ENCODE data around the gene ARAF. TPM values are rescaled to one million over a fixed set of nuclear protein-coding genes. Genes with fewer than 3 reads are reported as not detected.

ARAF gene
- total RNA-seq, 1 donor from 2014 or later = 87.4 TPM

DNA sequence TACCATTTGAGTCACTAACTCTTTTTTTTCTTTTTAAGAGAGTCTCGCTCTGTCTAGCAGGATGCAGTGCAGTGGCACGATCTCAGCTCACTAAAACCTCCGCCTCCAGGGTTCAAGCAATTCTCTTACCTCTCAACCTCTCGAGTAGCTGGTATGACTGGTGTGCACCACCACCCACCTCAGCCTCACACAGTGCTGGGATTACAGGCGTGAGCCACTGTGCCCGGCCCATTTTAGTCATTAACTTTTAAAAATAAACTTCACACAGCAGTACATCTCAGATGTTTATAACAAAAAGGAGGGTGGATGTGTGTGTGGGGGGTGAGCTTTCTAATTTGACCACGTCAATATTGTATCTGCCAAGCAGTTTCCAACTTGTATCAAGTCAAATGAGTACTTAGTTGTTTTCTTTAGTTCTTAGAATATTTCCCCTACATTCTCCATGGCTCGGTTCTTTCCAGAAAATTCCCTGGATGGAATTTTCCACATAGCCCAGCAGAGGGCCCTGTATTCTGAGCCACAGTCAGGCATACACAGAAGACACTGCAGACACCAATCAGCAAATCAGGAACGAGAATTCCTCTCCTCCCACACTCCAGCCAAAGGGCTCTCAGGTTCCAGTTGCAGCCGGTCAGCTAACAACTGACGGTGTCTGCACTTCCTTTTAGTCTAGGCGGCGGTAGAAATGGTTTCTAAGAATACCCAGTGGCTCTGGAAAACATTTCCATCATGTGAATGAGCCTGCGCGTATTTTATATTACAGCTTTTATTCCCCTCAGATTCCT is 20.1 kb upstream of the ARAF start:
- peak; percentile 77 for DNase-seq
- TF ChIP-seq, protein P1, sequence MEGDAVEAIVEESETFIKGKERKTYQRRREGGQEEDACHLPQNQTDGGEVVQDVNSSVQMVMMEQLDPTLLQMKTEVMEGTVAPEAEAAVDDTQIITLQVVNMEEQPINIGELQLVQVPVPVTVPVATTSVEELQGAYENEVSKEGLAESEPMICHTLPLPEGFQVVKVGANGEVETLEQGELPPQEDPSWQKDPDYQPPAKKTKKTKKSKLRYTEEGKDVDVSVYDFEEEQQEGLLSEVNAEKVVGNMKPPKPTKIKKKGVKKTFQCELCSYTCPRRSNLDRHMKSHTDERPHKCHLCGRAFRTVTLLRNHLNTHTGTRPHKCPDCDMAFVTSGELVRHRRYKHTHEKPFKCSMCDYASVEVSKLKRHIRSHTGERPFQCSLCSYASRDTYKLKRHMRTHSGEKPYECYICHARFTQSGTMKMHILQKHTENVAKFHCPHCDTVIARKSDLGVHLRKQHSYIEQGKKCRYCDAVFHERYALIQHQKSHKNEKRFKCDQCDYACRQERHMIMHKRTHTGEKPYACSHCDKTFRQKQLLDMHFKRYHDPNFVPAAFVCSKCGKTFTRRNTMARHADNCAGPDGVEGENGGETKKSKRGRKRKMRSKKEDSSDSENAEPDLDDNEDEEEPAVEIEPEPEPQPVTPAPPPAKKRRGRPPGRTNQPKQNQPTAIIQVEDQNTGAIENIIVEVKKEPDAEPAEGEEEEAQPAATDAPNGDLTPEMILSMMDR (IDR thresholded peaks at IDR 0.05) = peak; percentile 55
- intact Hi-C loops (cut with DNase I) = no loop called here
- H3K36me3 ChIP-seq = no peaks in the 10 kb centered on the region
- no peak overlapping the region for H3K4me3 ChIP-seq
- no peaks in the 10 kb centered on the region for H3K9me3 ChIP-seq
- peak; percentile 100 for ATAC-seq
- H3K27ac ChIP-seq = peak overlapping the region; percentile 74
- H3K27me3 ChIP-seq = no peaks in the 10 kb centered on the region
- H3K4me1 ChIP-seq = peaks cover 4% of the 10 kb centered on the region

DNA sequence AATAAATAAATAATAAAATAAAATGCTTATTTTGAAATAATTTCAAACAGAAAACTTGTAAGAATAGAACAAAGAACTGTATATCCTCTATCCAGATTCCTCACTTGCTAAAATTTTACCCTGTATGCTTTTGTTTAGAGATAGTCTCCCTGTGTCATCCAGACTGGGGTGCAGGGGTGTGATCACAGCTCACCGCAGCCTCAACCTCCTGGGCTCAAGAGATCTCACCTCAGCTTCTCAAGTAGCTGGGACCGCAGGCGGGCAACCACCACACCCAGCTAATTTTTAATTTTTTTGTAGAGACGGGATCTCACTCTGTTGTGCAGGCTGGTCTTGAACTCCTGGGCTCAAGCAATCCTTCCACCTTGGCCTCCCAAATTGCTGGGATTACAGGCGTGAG is 17.5 kb upstream of the ARAF start:
- Histone ChIP-seq H3K36me3 (no peaks in the 10 kb centered on the region), H3K9me3 (no peaks in the 10 kb centered on the region), H3K27ac (no peak overlapping the region), H3K27me3 (no peaks in the 10 kb centered on the region), H3K4me1 (peaks cover 4% of the 10 kb centered on the region), H3K4me3 (no peak overlapping the region)
- DNase-seq (no peak), ATAC-seq (no peak)
- TF ChIP-seq, protein P1 (IDR thresholded peaks at IDR 0.05) = no peak
- intact Hi-C loops (cut with DNase I) = no loop called here

DNA sequence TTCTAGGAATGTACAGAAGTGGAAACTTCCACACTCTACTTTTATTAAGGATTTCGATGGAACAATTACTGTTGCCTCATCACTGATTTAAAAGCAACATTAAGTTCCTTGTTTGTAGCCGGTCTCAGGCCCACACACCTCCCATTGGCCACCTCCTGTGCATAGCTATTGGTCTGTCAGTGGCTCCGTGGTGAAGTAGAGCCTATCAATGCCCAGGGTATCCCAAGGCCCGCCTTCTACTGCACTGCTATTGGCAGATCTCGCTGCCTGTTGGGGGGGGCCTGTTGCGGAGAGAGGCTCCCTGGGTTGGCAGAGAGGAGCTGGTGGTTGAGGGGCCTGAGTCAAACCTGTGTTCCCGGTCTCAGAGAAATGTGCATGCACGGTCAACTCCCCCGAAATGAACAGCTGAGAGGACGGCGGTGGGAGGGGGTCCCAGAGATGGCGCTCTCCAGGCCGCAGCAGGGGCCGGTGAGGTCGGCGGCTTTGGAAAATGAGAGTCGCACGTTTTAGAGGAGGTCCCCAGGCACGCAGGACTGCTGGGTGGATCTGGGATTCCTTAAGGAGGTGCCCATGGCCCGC is 4.9 kb upstream of the ARAF start:
- Histone ChIP-seq H3K4me3 (peak overlapping the region; percentile 52), H3K36me3 (no peaks in the 10 kb centered on the region), H3K9me3 (no peaks in the 10 kb centered on the region), H3K4me1 (no peaks in the 10 kb centered on the region), H3K27ac (peak overlapping the region; percentile 87), H3K27me3 (no peaks in the 10 kb centered on the region)
- TF ChIP-seq, protein P1 (IDR thresholded peaks at IDR 0.05) = no peak
- ATAC-seq = peak; percentile 97
- peak; percentile 91 for DNase-seq
- intact Hi-C loops (cut with DNase I) = no loop called here

DNA sequence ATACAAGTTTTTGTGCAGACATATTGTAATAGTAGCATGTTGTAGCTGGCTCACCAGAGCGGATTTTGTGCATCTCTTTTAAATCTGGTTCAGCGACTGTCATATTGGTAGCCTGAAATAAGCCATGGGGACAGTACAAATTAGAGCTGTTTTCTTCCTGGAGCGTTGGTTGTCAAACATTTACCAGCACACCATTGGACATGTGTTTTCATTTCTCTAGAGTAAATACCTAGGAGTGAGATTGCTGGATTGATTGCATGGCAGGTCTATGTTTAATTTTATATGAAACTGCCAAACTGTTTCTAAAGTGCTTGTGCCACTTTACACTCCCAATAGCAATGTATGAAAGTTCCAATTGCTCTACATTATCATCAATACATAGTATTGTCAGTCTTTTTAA is 2.6 kb upstream of the ARAF start:
- Histone ChIP-seq H3K27ac (no peak overlapping the region), H3K27me3 (no peaks in the 10 kb centered on the region), H3K9me3 (no peaks in the 10 kb centered on the region), H3K36me3 (peaks cover 6% of the 10 kb centered on the region), H3K4me1 (peaks cover 9% of the 10 kb centered on the region), H3K4me3 (no peak overlapping the region)
- no peak for DNase-seq
- TF ChIP-seq, protein P1 (IDR thresholded peaks at IDR 0.05) = no peak
- intact Hi-C loops (cut with DNase I) = no loop called here
- no peak for ATAC-seq

DNA sequence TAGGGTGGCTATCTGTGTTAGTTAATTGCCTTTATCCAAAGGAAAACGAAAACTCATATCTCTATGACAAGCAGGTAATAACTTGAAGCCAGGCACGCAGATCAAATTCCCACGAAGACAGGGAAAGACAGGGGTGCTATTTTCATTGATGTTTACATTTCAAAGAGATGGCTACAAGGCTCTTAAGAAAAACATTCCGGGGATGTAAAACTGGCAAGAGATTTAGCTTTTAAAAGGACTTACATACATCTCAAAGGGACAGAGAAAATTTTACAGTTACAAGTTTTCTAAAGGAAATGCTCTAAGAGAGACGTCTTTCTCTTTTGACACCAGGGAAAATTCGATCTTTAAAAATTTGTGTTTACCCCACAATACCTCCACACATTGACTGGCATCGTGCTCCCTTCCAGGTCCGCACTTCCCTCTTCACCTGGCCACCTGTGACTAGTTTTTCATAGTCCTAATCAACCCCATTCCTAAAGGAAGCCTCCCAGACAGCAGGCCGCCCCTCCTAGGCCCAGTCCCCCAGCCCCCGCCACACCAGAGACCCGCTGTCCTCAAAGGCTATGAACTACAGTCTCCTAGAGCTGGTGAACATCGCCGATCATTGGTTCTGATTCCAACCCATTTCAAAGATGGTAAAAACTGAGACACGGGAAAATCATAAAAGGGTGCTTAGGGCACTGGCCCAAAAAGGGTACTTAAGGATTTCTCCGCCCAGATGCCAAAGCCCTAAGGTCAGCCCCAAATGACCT is 649 bp upstream of the ARAF start:
- DNase-seq (no peak), ATAC-seq (no peak)
- Histone ChIP-seq H3K36me3 (peaks cover 11% of the 10 kb centered on the region), H3K27me3 (no peaks in the 10 kb centered on the region), H3K9me3 (no peaks in the 10 kb centered on the region), H3K4me1 (peaks cover 9% of the 10 kb centered on the region), H3K4me3 (peak overlapping the region; percentile 61), H3K27ac (peak overlapping the region; percentile 96)
- TF ChIP-seq, protein P1 (IDR thresholded peaks at IDR 0.05) = no peak
- intact Hi-C loops (cut with DNase I) = no loop called here
